Measurements from ENCODE around the gene GPR42. TPM values are rescaled to one million over a fixed set of nuclear protein-coding genes. Genes with fewer than 3 reads are reported as not detected.

GPR42 gene
- total RNA-seq, 1 donor from 2014 or later: not detected

DNA sequence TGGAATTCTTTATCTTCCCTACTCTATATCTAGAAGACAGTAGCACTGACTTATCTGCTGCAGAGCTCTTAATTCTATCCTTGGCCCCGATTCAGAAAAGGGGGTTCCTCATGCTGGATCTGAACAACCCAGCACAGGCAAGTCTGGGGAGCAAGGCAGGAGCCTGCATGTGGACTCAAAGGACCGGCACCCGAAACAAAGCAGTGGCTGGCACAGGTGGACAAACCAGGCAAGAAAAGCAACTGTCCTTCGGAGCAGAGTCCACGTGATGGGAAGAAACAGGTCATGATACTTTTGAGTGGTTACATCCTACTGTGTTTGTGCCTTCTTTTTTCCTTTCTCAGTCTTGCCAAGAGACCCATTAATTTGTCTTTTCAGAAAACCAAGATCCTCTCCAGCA is 38.3 kb downstream of the GPR42 start:
- no peak for ATAC-seq
- no peak for DNase-seq
- Histone ChIP-seq H3K4me1 (no peaks in the 10 kb centered on the region), H3K27ac (no peak overlapping the region), H3K36me3 (no peaks in the 10 kb centered on the region), H3K4me3 (no peak overlapping the region), H3K9me3 (no peaks in the 10 kb centered on the region), H3K27me3 (no peaks in the 10 kb centered on the region)
- intact Hi-C loops (cut with DNase I): no loop called here
- TF ChIP-seq, protein P1, sequence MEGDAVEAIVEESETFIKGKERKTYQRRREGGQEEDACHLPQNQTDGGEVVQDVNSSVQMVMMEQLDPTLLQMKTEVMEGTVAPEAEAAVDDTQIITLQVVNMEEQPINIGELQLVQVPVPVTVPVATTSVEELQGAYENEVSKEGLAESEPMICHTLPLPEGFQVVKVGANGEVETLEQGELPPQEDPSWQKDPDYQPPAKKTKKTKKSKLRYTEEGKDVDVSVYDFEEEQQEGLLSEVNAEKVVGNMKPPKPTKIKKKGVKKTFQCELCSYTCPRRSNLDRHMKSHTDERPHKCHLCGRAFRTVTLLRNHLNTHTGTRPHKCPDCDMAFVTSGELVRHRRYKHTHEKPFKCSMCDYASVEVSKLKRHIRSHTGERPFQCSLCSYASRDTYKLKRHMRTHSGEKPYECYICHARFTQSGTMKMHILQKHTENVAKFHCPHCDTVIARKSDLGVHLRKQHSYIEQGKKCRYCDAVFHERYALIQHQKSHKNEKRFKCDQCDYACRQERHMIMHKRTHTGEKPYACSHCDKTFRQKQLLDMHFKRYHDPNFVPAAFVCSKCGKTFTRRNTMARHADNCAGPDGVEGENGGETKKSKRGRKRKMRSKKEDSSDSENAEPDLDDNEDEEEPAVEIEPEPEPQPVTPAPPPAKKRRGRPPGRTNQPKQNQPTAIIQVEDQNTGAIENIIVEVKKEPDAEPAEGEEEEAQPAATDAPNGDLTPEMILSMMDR (IDR thresholded peaks at IDR 0.05): no peak

GRCh38 chr19:35410487-35410886 is 39.6 kb downstream of the GPR42 start:
- H3K9me3 ChIP-seq: no peaks in the 10 kb centered on the region
- no peaks in the 10 kb centered on the region for H3K4me1 ChIP-seq
- intact Hi-C loops (cut with DNase I): no loop called here

DNA sequence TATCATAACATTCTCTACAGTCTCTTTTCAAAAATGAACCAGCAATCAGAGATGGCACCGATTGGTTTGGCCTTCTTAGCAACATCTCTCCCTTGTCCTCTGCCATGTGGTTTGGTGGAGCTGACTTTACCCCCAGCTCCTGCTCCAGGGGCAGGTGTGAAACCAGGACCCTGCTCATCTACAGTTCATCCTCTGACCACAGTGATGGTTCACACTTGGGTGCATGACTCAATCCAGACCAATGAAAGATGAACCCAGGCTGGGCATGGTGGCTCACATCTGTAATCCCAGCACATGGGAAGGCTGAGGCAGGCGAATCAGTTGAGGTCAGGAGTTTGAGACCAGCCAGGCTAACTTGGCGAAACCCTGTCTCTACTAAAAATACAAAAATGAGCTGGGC is 43.6 kb downstream of the GPR42 start:
- TF ChIP-seq, protein P1 (IDR thresholded peaks at IDR 0.05): no peak
- ATAC-seq (no peak), DNase-seq (no peak)
- no peaks in the 10 kb centered on the region for H3K4me1 ChIP-seq
- H3K36me3 ChIP-seq: no peaks in the 10 kb centered on the region
- no peak overlapping the region for H3K4me3 ChIP-seq
- H3K27me3 ChIP-seq: peaks cover 15% of the 10 kb centered on the region
- H3K9me3 ChIP-seq: no peaks in the 10 kb centered on the region
- intact Hi-C loops (cut with DNase I): no loop called here
- H3K27ac ChIP-seq: no peak overlapping the region

More at GRCh38 chr19:35410487-35410886, 39.6 kb downstream of the GPR42 start:
- H3K4me3 ChIP-seq: no peak overlapping the region
- DNase-seq: no peak
- no peak overlapping the region for H3K27ac ChIP-seq
- TF ChIP-seq, protein P1 (IDR thresholded peaks at IDR 0.05): no peak
- ATAC-seq: no peak
- peaks cover 4% of the 10 kb centered on the region for H3K27me3 ChIP-seq
- no peaks in the 10 kb centered on the region for H3K36me3 ChIP-seq

DNA sequence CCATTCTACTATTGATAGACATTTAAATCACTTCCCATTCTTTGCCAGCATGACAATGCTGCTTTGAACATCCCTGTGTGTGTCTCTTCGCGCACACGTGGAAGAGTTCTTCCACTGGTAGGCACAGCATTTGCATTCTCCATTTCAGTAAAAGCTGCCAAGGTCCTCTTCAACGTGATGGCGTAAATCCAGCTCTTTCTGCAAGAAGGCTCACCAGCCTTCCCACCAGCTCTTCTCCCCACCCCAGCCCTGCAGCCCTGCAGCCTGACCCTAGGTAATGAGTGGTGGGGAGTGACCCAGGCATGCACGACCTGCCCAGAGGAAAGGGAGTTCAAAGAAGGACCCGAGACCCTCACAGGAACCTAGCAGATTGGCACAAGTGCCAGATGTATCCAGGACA is 45.5 kb downstream of the GPR42 start:
- Histone ChIP-seq H3K4me1 (no peaks in the 10 kb centered on the region), H3K9me3 (no peaks in the 10 kb centered on the region), H3K4me3 (no peak overlapping the region), H3K36me3 (no peaks in the 10 kb centered on the region), H3K27ac (no peak overlapping the region), H3K27me3 (peaks cover 15% of the 10 kb centered on the region)
- TF ChIP-seq, protein P1 (IDR thresholded peaks at IDR 0.05): no peak
- no peak for DNase-seq
- ATAC-seq: no peak
- intact Hi-C loops (cut with DNase I): no loop called here

GRCh38 chr19:35417278-35417677 is 46.4 kb downstream of the GPR42 start:
- Histone ChIP-seq H3K9me3 (no peaks in the 10 kb centered on the region), H3K36me3 (no peaks in the 10 kb centered on the region), H3K27ac (no peak overlapping the region), H3K4me3 (no peak overlapping the region), H3K4me1 (no peaks in the 10 kb centered on the region), H3K27me3 (peaks cover 15% of the 10 kb centered on the region)
- TF ChIP-seq, protein P1 (IDR thresholded peaks at IDR 0.05): no peak
- intact Hi-C loops (cut with DNase I): no loop called here
- DNase-seq (no peak), ATAC-seq (no peak)
